K562 (cell line): ENCODE results near the gene GATA1. TPM values are rescaled to one million over a fixed set of nuclear protein-coding genes. Genes with fewer than 3 reads are reported as not detected.

Experiments
- ATAC-seq: fragments of 200-7000 bp; cut with Tn5 transposase; 3 replicates; pipeline ENCODE4 v1.9.1; 2020; ENCODE audit warnings: moderate library complexity
- BruUV-seq: library from RNA; stranded (reverse); fragments of 400-500 nt; replicated peaks from 2 replicates; lab custom pipeline; 2021; lab: Mats Ljungman, UMichigan
- CTCF ChIA-PET: fragments of 300-600 bp; formaldehyde crosslinking; extraction: SDS; loops from one replicate; lab custom pipeline; 2021; ENCODE audit warnings: low intra/inter-chr PET ratio; lab: Yijun Ruan, JAX
- POLR2A ChIA-PET: fragments of 300-600, 350-650 bp; sonication (Branson Sonifier 250); formaldehyde crosslinking; extraction: SDS; loops from one replicate; lab custom pipeline; 2021; ENCODE audit warnings: antibody characterized with exemption, inconsistent platforms; lab: Yijun Ruan, JAX
- DNase-seq, 4 experiments: peaks; one replicate each; pipeline versions ENCODE4 v3.0.0 to v3.0.0-alpha.2; 2011 to 2018; ENCODE audit warnings: low spot score in 3 of 4, mixed read lengths in 3 of 4; ENCODE audit errors: extremely low read depth in 1 of 4
- FAIRE-seq: peaks from 2 replicates; lab custom pipeline; 2011; peaks lifted over from hg19 to GRCh38; lab: Jason Lieb, UNC
- H2AFZ ChIP-seq: 2 replicates; pipeline ENCODE4 v1.6.0; 2011; ENCODE audit warnings: low read depth, low read length, control low read depth, inconsistent platforms
- H3K27ac ChIP-seq: fragments of 200-600 bp; 3 replicates; pipeline ENCODE4 v1.8.0; 2011; ENCODE audit warnings: low read depth, mild to moderate bottlenecking, control low read depth, inconsistent platforms, low read length, moderate library complexity, mixed read lengths; ENCODE audit errors: extremely low read depth
- H3K27me3 ChIP-seq, 2 experiments: fragments of 300-600 bp in 1 of 2; 2 replicates in 1 of 2; 3 replicates in 1 of 2; pipeline versions ENCODE4 v1.6.0 to v1.8.0; 2011; ENCODE audit warnings: inconsistent platforms in 2 of 2, low read length in 2 of 2, mild to moderate bottlenecking in 1 of 2, mixed read lengths in 1 of 2, moderate library complexity in 1 of 2; ENCODE audit not compliant: control insufficient read depth in 2 of 2, insufficient read depth in 2 of 2
- H3K36me3 ChIP-seq: fragments of 300-600 bp; 3 replicates; pipeline ENCODE4 v1.8.0; 2011; ENCODE audit warnings: mild to moderate bottlenecking, low read length, inconsistent platforms; ENCODE audit not compliant: control insufficient read depth, insufficient read depth
- H3K4me1 ChIP-seq, 2 experiments: fragments of 200-600 bp in 1 of 2; replicated peaks in 1 of 2; 2 replicates in 1 of 2; 3 replicates in 1 of 2; pipeline versions ENCODE4 v1.5.1 to v1.8.0; 2011; ENCODE audit warnings: inconsistent platforms in 2 of 2, low read length in 2 of 2, mild to moderate bottlenecking in 1 of 2, mixed read lengths in 1 of 2, moderate library complexity in 1 of 2; ENCODE audit not compliant: control insufficient read depth in 2 of 2, insufficient read depth in 2 of 2
- H3K4me2 ChIP-seq: 2 replicates; pipeline ENCODE4 v1.6.1; 2011; ENCODE audit warnings: low read length, control low read depth, inconsistent platforms, mixed read lengths; ENCODE audit not compliant: insufficient read depth
- H3K4me3 ChIP-seq: fragments of 200-600 bp; sonication (generic), shearing (Covaris generic); 2 replicates; pipeline ENCODE4 v1.5.1; 2016; ENCODE audit warnings: control low read depth, inconsistent platforms
- H3K79me2 ChIP-seq: fragments of 200-600 bp; 3 replicates; pipeline ENCODE4 v1.8.0; 2011; ENCODE audit warnings: low read length, inconsistent platforms; ENCODE audit not compliant: control insufficient read depth, insufficient read depth
- H3K9ac ChIP-seq, 2 experiments: 2 replicates each; pipeline versions ENCODE4 v1.6.0 to v1.6.1; 2011; ENCODE audit warnings: low read depth in 2 of 2, low read length in 2 of 2, control low read depth in 1 of 2, inconsistent platforms in 1 of 2, mild to moderate bottlenecking in 1 of 2, mixed read lengths in 1 of 2; ENCODE audit not compliant: insufficient read depth in 1 of 2
- H3K9me1 ChIP-seq: one replicate; pipeline ENCODE4 v1.6.0; 2011; ENCODE audit warnings: inconsistent platforms, mild to moderate bottlenecking, low read length, moderate library complexity; ENCODE audit not compliant: control insufficient read depth, insufficient read depth
- H3K9me3 ChIP-seq: replicated peaks from 2 replicates; pipeline ENCODE4 v1.5.1; 2011; ENCODE audit warnings: low read depth, low read length, inconsistent platforms; ENCODE audit not compliant: control insufficient read depth, insufficient read depth
- H4K20me1 ChIP-seq: replicated peaks from 2 replicates; pipeline ENCODE4 v1.6.1; 2011; ENCODE audit warnings: low read length, inconsistent platforms, mixed read lengths; ENCODE audit not compliant: control insufficient read depth, insufficient read depth
- ARID1B ChIP-seq: fragments of 450-650 bp; IDR thresholded peaks from 2 replicates; pipeline ENCODE4 v1.6.1; 2016; ENCODE audit warnings: antibody characterized with exemption, mild to moderate bottlenecking, inconsistent platforms
- C11orf30 ChIP-seq: fragments of 450-650 bp; IDR thresholded peaks from 2 replicates; pipeline ENCODE4 v1.6.1; 2016; ENCODE audit warnings: low read depth, mild to moderate bottlenecking
- L3MBTL2 ChIP-seq: fragments of 450-650 bp; IDR thresholded peaks from 2 replicates; pipeline ENCODE4 v1.6.1; 2016; ENCODE audit warnings: mild to moderate bottlenecking, moderate library complexity
- MAFG ChIP-seq: fragments of 450-650 bp; conservative IDR thresholded peaks from 2 replicates; pipeline ENCODE4 v1.6.1; 2016; ENCODE audit warnings: missing genetic modification characterization, missing compliant biosample characterization
- MEIS2 ChIP-seq: fragments of 450-650 bp; IDR thresholded peaks from 2 replicates; pipeline ENCODE4 v1.6.1; 2014; ENCODE audit warnings: mild to moderate bottlenecking; ENCODE audit not compliant: partially characterized antibody
- NCOR1 ChIP-seq: fragments of 450-650 bp; IDR thresholded peaks from 2 replicates; pipeline ENCODE4 v1.6.1; 2016; ENCODE audit warnings: mild to moderate bottlenecking, moderate library complexity
- NFE2 ChIP-seq: IDR thresholded peaks from 2 replicates; pipeline ENCODE4 v1.6.1; 2014; ENCODE audit warnings: antibody characterized with exemption, low read depth
- NRF1 ChIP-seq, 2 experiments: fragments of 450-650 bp; IDR thresholded peaks in 1 of 2; conservative IDR thresholded peaks in 1 of 2; 2 replicates each; pipeline ENCODE4 v1.6.1; 2014; ENCODE audit warnings: mild to moderate bottlenecking in 2 of 2
- SMARCA4 ChIP-seq: fragments of 450-650 bp; IDR thresholded peaks from 2 replicates; pipeline ENCODE4 v1.6.1; 2016
- SMARCE1 ChIP-seq: fragments of 450-650 bp; IDR thresholded peaks from 2 replicates; pipeline ENCODE4 v1.7.1; 2016; ENCODE audit warnings: mild to moderate bottlenecking
- SPI1 ChIP-seq: IDR thresholded peaks from 2 replicates; pipeline ENCODE4 v1.6.1; 2011; ENCODE audit warnings: low read depth, low read length, control low read depth, borderline replicate concordance
- TAF15 ChIP-seq: fragments of 200-400 bp; formaldehyde crosslinking; IDR thresholded peaks from 2 replicates; pipeline ENCODE4 v1.6.1; 2017; ENCODE audit warnings: mild to moderate bottlenecking, low read depth, low read length, moderate library complexity
- ZBTB17 ChIP-seq: fragments of 450-650 bp; formaldehyde crosslinking; IDR thresholded peaks from 2 replicates; pipeline ENCODE4 v1.4.0; 2020; ENCODE audit warnings: mild to moderate bottlenecking
- ZNF316 ChIP-seq: fragments of 450-650 bp; IDR thresholded peaks from 2 replicates; pipeline ENCODE4 v1.6.1; 2016
- WGBS: fragments of 100-300 bp; shearing (Covaris generic); methylation state at CpG from one replicate; pipeline ENCODE4 v1.1.6; 2016; ENCODE audit warnings: low coverage, mixed read lengths; ENCODE audit not compliant: insufficient coverage; ENCODE audit errors: missing lambda C conversion rate; 5-methylcytosine and 5-hydroxymethylcytosine counted together
- in situ Hi-C: fragments of 300-500 bp; cut with MboI; formaldehyde crosslinking; loops from 4 replicates; pipeline ENCODE4 v1.15.0; 2018; ENCODE audit warnings: inconsistent platforms, mixed read lengths
- intact Hi-C: fragments of 100-400 bp; cut with micrococcal nuclease; formaldehyde crosslinking; loops from 2 replicates; pipeline ENCODE4 v1.14.2; 2022
- polyA plus RNA-seq, 8 experiments: library from polyadenylated mRNA; depleted of rRNA in 4 of 8; stranded (reverse) in 5 of 8; unstranded in 3 of 8; fragments of >200 nt; fragmentation: Nextera tagmentation in 2 of 8; fragmentation: Illumina TruSeq in 1 of 8; extraction: Ambion mirVana in 2 of 8; extraction: Trizol in 1 of 8; gene quantifications; 2 replicates each; pipeline versions ENCODE4 v1.2.1 to v1.2.3, GENCODE V29; 2011 to 2014; ENCODE audit warnings: inconsistent platforms in 1 of 8, missing spikeins in 1 of 8
- total RNA-seq, 7 experiments: library from RNA; depleted of rRNA in 6 of 7; stranded (reverse); fragments of >200 nt in 6 of 7; fragmentation: Illumina TruSeq in 2 of 7; extraction: Trizol in 2 of 7; gene quantifications; 2 replicates each; pipeline versions ENCODE4 v1.2.1 to v1.2.3, GENCODE V29; 2011 to 2021; ENCODE audit warnings: low replicate concordance in 1 of 7
- TF ChIP-seq, protein P1 (sequence below): fragments of 250-450 bp; sonication (Bioruptor Pico); IDR thresholded peaks from 2 replicates; pipeline ENCODE4 v1.4.0; 2020; ENCODE audit warnings: borderline replicate concordance
- TF ChIP-seq, protein P2 (sequence below), 2 experiments: fragments of 450-650 bp in 1 of 2; sonication (generic) in 1 of 2; formaldehyde crosslinking in 1 of 2; IDR thresholded peaks in 1 of 2; conservative IDR thresholded peaks in 1 of 2; 2 replicates each; pipeline versions ENCODE4 v1.6.1 to v1.8.1; 2016 to 2023; ENCODE audit warnings: mild to moderate bottlenecking in 2 of 2, moderate library complexity in 2 of 2, inconsistent platforms in 1 of 2, missing genetic modification reagents in 1 of 2
- TF ChIP-seq, protein P3 (sequence below): sonication (generic); formaldehyde crosslinking; IDR thresholded peaks from 2 replicates; pipeline ENCODE4 v1.9.0; 2022; ENCODE audit warnings: mild to moderate bottlenecking, missing genetic modification reagents
- TF ChIP-seq, protein P4 (sequence below): conservative IDR thresholded peaks from 2 replicates; pipeline ENCODE4 v1.6.1; 2011; ENCODE audit warnings: low read depth, mild to moderate bottlenecking, low read length; ENCODE audit not compliant: control insufficient read depth

Gene GATA1
- total and polyA plus RNA-seq, 9 of the 15 experiments (the other 6 are each of a cell fraction or from before 2014, with no cell fraction given) = 11.9 to 291 (median 116) TPM

DNA sequence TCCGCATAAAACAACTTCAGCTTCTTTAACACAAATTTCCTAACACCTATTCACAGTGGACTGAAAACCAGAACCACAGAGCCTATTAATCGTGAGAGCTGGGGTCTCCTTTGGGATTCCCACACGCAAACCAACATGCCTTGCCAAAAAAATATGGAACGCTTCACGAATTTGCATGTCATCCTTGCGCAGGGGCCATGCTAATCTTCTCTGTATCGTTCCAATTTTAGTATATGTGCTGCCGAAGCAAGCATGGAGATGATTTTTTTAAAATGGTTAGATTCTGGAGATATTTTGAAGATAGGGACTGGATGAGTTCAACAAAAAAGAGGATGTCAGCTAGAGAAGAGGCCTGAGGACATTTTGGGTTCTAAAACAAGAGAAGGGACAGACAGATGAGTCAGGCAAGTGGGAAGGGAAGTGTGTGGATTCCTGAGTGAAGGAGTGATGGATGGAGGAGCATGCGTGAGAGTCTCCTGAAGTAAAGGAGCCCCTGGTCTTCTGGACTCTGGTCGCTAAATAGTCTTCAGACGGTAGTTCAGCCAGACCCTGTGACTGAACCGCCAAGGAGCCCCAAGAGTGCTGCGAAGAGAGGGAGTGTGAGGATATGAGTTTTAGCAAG is 9.5 kb upstream of the GATA1 start:
- intact Hi-C loops (no loop called here), in situ Hi-C loops (no loop called here)
- CTCF ChIA-PET = no interaction called here
- H3K36me3 ChIP-seq = 0 out of 3 replicates have a peak, but pooled peaks cover 2% of the 10 kb centered on the region
- H3K27me3 ChIP-seq = no peaks in the 10 kb centered on the region
- H3K4me2 ChIP-seq = peak overlapping the region; percentile 64
- H3K4me1 ChIP-seq = peaks cover 18 to 29% of the 10 kb centered on the region in 2 experiments; a peak in 4 of 5 replicates
- H2AFZ ChIP-seq = peak overlapping the region; percentile 77
- FAIRE-seq (no peak), DNase-seq (no peak), ATAC-seq (peak; percentile 40)
- H3K9me3 ChIP-seq = no peaks in the 10 kb centered on the region
- no peak overlapping the region for H3K4me3 ChIP-seq
- H4K20me1 ChIP-seq = no peaks in the 10 kb centered on the region
- POLR2A ChIA-PET = interaction anchor here (1.0 to 1.1 kb wide), 2 partner anchors 8 to 24 kb away, joined by 3 read pairs; no protein-coding TSS in a partner anchor
- H3K9me1 ChIP-seq = no peaks in the 10 kb centered on the region
- peak overlapping the region; percentile 29 to 73; a peak in 3 of 4 replicates for H3K9ac ChIP-seq
- BruUV-seq = no TSS peak
- WGBS = 19% methylated on average over 11 of the region's 13 CpGs
- H3K27ac ChIP-seq = peak overlapping the region; percentile 49; the same call in 2 of the 3 replicates
- H3K79me2 ChIP-seq = peaks cover 28% of the 10 kb centered on the region
- TF ChIP-seq NFE2 = peak; percentile 39; the same call in 1 of the 2 replicates
- TF ChIP-seq, protein P1, sequence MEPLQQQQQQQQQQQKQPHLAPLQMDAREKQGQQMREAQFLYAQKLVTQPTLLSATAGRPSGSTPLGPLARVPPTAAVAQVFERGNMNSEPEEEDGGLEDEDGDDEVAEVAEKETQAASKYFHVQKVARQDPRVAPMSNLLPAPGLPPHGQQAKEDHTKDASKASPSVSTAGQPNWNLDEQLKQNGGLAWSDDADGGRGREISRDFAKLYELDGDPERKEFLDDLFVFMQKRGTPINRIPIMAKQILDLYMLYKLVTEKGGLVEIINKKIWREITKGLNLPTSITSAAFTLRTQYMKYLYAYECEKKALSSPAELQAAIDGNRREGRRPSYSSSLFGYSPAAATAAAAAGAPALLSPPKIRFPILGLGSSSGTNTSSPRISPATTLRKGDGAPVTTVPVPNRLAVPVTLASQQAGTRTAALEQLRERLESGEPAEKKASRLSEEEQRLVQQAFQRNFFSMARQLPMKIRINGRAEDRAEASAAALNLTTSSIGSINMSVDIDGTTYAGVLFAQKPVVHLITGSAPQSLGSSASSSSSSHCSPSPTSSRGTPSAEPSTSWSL = no peak
- peak; percentile 31; the same call in 1 of the 2 replicates for TF ChIP-seq ZNF316
- TF ChIP-seq SMARCA4 = 0 out of 2 replicates have a peak, but pooled peaks have one; percentile 26
- TF ChIP-seq SMARCE1 = peak; percentile 38; the same call in 1 of the 2 replicates
- TF ChIP-seq ZBTB17 (CRISPR knock-in tag) = peak; percentile 85
- peak; percentile 61 for TF ChIP-seq MEIS2
- TF ChIP-seq C11orf30 = peak; percentile 56
- TF ChIP-seq NCOR1 = no peak
- peak; percentile 74 to 79 for TF ChIP-seq NRF1 (conservative IDR thresholded peaks at IDR 0.05 in 1 of 2, IDR thresholded peaks at IDR 0.05 in 1 of 2)
- TF ChIP-seq, protein P2, sequence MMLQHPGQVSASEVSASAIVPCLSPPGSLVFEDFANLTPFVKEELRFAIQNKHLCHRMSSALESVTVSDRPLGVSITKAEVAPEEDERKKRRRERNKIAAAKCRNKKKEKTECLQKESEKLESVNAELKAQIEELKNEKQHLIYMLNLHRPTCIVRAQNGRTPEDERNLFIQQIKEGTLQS (IDR thresholded peaks at IDR 0.05) = peak; percentile 22; the same call in 1 of the 2 replicates
- TF ChIP-seq, protein P2 (CRISPR knock-in tag; conservative IDR thresholded peaks at IDR 0.05) = no peak
- TF ChIP-seq, protein P3, sequence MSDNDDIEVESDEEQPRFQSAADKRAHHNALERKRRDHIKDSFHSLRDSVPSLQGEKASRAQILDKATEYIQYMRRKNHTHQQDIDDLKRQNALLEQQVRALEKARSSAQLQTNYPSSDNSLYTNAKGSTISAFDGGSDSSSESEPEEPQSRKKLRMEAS = no peak
- TF ChIP-seq ARID1B = peak; percentile 21; the same call in 1 of the 2 replicates
- TF ChIP-seq L3MBTL2 = peak; percentile 25; the same call in 1 of the 2 replicates
- TF ChIP-seq SPI1 = peak; percentile 25; the same call in 1 of the 2 replicates
- TF ChIP-seq, protein P4, sequence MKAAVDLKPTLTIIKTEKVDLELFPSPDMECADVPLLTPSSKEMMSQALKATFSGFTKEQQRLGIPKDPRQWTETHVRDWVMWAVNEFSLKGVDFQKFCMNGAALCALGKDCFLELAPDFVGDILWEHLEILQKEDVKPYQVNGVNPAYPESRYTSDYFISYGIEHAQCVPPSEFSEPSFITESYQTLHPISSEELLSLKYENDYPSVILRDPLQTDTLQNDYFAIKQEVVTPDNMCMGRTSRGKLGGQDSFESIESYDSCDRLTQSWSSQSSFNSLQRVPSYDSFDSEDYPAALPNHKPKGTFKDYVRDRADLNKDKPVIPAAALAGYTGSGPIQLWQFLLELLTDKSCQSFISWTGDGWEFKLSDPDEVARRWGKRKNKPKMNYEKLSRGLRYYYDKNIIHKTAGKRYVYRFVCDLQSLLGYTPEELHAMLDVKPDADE = no peak
- no peak for TF ChIP-seq TAF15
- peak; percentile 60 for TF ChIP-seq MAFG (tag)
